ENCODE results near the gene TICRR.
A peak's percentile ranks its signal among the peaks of the same experiment; 100 is the strongest.

Gene TICRR

DNA sequence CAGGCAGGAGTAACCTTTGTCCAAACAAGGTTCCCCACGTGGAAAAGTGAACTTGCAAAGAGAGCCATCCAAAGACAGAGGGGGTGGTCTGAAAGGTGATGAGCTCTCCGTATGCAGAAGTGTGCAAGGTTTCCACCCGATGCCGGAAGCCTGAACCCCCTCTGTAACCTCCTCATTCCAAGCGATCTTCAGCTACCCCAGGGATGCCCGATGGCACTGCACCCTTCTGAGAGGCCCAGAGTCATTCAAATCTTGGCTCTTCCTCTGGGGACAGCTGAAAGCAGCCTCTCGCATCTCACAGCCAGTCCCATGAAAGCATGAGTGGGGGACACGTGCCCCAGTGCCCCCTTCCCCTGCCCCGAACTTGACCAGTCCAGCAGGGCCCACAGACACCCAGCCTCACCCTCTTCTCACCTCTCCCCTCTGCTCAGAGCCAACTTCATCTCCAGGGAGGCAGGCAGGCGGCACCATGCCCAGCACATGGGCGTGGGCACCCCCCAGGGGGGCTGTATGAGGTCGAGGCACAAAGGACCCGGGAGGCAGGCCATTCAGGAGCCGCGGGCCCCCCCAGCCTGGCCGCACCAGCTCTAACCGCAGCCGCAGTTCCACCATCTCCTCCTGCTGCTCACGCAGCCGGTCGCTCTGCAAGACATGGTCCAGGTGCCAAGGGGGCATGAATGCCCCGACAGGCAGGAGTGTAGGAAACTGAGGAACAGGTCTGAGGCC lies 71.3 kb downstream of the TICRR start:
- no peak overlapping the region for H3K4me3 ChIP-seq (ENCODE audit: low read depth, low read length)
- TF ChIP-seq, protein P1, sequence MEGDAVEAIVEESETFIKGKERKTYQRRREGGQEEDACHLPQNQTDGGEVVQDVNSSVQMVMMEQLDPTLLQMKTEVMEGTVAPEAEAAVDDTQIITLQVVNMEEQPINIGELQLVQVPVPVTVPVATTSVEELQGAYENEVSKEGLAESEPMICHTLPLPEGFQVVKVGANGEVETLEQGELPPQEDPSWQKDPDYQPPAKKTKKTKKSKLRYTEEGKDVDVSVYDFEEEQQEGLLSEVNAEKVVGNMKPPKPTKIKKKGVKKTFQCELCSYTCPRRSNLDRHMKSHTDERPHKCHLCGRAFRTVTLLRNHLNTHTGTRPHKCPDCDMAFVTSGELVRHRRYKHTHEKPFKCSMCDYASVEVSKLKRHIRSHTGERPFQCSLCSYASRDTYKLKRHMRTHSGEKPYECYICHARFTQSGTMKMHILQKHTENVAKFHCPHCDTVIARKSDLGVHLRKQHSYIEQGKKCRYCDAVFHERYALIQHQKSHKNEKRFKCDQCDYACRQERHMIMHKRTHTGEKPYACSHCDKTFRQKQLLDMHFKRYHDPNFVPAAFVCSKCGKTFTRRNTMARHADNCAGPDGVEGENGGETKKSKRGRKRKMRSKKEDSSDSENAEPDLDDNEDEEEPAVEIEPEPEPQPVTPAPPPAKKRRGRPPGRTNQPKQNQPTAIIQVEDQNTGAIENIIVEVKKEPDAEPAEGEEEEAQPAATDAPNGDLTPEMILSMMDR (IDR thresholded peaks at IDR 0.05; ENCODE audit: borderline replicate concordance, insufficient read depth, low read depth, low read length), result no peak

DNA sequence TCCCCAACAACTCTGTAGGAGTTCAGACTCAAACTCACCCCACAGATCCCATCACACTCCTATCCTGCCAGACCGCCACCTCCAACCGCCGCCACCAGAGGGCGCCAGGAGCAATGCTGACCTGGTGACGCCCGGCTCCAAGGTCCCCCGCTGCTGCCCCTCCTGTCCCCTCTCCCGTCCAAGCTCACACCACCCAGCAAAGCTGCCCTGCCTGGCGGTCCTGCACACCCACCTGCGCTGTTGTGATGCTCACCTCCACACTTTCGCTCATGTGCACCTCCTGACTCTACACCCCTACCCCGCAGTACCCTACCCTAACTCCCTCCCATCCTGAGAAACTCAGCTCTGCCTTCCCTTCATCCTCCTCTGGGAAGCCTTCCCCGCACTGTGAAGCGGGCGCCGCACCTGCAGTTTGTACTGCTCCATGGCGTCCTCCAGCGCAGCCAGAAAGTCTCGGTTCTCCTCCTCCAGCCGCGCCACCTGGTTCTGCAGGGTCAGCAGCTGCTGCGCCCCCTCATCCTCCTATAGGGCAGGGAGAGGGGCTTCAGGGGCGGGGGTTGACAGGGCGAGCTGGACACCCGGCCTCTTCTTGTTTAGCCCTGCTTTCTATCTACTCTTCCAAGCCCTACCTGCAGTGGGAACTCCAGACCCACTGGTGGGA lies 72.1 kb downstream of the TICRR start:
- H3K4me3 ChIP-seq (ENCODE audit: low read depth, low read length), result no peak overlapping the region

DNA sequence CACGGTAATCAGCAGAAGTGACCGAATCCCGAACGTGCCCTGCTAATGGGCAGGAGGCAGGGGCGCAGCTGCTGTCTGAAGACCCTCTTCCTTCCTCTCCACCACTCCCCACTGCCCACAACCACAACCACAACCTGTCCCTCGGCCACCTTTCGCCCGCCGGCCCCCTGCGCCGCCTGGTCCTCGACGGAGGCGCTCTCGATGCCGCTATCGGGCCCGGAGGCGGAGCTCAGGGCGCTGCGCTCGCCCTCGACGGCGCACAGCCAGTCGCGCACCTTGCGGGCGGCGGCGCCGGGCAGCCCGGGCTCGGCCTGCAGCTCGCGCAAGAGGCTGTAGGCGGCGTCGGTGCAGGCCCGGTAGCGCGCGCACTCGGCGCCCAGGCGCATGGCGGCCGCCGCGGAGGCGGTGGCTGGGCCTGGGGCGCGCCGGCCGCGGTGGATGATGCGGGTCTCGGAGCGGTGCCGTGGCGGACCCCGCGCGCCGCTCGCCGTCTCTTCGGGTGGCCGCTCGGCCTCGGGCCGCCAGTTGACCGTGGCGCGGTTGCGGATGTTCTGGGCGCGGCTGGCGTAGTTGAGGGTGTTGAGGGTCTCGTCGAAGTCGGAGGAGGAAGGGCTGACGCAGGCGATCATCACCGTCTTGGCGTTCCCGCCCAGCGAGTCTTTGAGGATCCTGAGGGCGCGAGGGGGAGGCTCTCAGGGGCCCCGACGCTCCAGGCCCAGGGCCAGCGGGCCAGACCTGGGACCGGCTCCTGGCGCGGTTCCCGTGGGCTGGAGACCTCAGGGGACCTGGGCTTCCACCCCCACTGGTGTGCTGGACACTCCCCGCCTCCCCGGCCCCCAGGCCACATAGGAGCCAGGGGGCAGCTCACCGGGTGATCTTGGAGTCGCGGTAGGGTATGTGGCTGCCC lies 73.1 kb downstream of the TICRR start:
- TF ChIP-seq, protein P1 (IDR thresholded peaks at IDR 0.05; ENCODE audit: borderline replicate concordance, insufficient read depth, low read depth, low read length), result no peak

More for the DNA sequence above, 72.1 kb downstream of the TICRR start:
- TF ChIP-seq, protein P1 (IDR thresholded peaks at IDR 0.05; ENCODE audit: borderline replicate concordance, insufficient read depth, low read depth, low read length), result peak; percentile 89

DNA sequence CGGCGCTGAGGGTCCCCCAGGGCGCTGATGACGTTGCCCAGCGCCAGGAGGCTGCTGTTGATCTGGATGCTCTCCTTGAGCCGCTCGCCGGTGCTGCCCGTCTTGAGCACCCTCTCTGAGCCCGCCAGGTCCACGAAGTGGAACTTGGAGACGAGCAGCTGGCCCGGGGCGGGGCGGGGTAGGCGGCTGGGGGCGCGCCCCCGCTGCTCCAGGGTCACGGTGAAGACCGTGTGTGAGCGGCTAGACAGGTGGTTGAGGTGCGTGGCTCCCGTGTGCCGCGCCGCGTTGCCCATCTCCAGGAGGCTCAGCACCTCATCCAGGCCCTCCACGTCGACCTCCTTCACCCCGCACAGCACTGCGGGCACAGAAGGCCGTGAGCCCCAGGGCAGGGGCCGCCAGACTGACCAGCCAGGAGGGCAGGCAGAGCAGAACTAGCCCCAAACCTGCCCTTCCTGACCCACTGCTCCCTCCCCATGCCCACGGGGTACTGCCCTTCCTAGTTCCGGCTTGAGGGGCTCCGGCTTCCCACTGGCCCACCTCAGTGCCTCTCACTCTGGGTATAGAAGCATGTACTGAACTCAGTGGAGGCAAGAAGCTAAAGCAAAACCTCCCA lies 73.8 kb downstream of the TICRR start:
- TF ChIP-seq, protein P1 (IDR thresholded peaks at IDR 0.05; ENCODE audit: borderline replicate concordance, insufficient read depth, low read depth, low read length), result no peak

More for the DNA sequence above, 73.1 kb downstream of the TICRR start:
- H3K4me3 ChIP-seq (ENCODE audit: low read depth, low read length), result no peak overlapping the region

DNA sequence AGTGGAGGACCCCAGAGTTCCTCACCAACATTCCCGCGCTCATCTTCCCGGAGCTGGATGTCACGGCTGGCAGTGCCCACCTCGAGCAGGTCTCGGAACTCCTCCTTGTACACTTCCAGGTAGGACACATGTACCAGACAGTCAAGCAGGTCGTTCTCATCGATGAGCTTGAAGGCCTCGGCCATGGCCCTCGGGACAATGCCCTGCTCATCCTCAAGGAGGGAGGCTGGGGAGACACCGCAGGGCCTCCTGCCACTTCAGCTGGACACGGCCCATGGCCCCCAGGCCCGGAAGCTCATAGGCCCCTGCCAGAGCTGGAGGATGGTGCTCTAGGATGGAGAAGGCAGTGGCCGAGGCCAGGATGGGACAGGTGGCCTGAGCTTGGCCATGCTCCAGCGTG lies 74.4 kb downstream of the TICRR start:
- TF ChIP-seq, protein P1 (IDR thresholded peaks at IDR 0.05; ENCODE audit: borderline replicate concordance, insufficient read depth, low read depth, low read length), result no peak
- H3K4me3 ChIP-seq (ENCODE audit: low read depth, low read length), result no peak overlapping the region

More for the DNA sequence above, 73.8 kb downstream of the TICRR start:
- H3K4me3 ChIP-seq (ENCODE audit: low read depth, low read length), result no peak overlapping the region

DNA sequence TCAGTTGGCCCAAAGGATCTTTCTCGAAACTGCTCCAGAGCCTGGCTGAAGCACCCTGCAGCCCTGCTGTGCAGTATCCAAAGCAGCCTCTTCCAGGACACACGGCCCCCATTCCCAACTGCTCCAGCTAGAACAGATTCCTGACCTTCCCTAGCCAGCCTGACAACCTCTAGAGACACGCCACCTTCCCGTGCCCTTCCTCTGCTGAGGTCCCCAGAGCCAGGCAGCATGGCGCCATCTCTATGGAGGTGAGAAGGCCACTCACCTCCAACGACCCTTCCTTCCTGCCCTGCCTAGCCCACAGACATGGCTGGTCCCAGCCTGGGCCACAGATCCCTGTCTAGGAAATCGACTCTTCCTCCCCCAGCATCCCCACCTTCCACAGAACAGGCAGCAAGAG lies 76.9 kb downstream of the TICRR start:
- TF ChIP-seq, protein P1 (IDR thresholded peaks at IDR 0.05; ENCODE audit: borderline replicate concordance, insufficient read depth, low read depth, low read length), result no peak
- H3K4me3 ChIP-seq (ENCODE audit: low read depth, low read length), result no peak overlapping the region

Measured in GM12875 (cell line).